ENCODE data around the gene PCDHA8. TPM values are rescaled to one million over a fixed set of nuclear protein-coding genes. Genes with fewer than 3 reads are reported as not detected.
"Not testable (repeated sequence)": the region's sequence is repeated elsewhere in the genome, so short reads cannot be mapped to it uniquely, and the experiment has no call there.

The PCDHA8 gene, protein sequence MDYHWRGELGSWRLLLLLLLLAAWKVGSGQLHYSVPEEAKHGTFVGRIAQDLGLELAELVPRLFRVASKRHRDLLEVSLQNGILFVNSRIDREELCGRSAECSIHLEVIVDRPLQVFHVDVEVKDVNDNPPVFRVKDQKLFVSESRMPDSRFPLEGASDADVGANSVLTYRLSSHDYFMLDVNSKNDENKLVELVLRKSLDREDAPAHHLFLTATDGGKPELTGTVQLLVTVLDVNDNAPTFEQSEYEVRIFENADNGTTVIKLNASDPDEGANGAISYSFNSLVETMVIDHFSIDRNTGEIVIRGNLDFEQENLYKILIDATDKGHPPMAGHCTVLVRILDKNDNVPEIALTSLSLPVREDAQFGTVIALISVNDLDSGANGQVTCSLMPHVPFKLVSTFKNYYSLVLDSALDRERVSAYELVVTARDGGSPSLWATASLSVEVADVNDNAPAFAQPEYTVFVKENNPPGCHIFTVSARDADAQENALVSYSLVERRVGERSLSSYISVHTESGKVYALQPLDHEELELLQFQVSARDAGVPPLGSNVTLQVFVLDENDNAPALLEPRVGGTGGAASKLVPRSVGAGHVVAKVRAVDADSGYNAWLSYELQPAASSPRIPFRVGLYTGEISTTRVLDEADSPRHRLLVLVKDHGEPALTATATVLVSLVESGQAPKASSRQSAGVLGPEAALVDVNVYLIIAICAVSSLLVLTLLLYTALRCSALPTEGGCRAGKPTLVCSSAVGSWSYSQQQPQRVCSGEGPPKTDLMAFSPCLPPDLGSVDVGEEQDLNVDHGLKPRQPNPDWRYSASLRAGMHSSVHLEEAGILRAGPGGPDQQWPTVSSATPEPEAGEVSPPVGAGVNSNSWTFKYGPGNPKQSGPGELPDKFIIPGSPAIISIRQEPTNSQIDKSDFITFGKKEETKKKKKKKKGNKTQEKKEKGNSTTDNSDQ
- total RNA-seq = 0.52 TPM

DNA sequence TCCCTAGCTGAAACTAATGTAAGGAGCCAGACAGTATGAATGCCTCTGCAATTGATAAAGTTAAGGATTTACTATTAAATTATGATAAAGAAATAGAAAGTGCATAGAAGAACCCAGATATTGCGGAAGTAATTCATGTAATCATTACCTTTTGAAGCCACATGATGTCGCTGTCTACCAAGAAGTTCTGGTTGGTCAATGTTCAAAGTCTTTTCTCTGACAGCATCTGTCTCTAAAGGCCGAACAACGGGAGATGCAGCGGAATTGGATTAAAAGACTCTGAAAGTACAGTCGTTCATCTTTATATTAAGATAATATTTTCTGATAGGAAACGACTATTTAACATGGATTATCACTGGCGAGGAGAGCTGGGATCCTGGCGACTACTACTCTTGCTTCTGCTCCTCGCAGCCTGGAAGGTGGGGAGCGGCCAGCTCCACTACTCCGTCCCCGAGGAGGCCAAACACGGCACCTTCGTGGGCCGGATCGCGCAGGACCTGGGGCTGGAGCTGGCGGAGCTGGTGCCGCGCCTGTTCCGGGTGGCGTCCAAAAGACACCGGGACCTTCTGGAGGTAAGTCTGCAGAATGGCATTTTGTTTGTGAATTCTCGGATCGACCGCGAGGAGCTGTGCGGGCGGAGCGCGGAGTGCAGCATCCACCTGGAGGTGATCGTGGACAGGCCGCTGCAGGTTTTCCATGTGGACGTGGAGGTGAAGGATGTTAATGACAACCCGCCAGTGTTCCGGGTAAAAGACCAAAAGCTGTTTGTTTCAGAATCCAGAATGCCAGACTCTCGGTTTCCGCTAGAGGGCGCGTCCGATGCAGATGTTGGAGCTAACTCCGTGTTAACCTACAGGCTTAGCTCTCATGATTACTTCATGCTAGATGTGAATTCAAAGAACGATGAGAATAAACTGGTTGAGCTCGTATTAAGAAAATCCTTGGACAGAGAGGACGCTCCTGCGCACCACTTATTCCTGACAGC lies at the start of gene PCDHA8:
Gene PCDHA8, plus strand, starts transcription at position 210 of the 985 bp plus-strand sequence. Its CDS starts 135 bp downstream, at position 345.
- H3K4me3 ChIP-seq (ENCODE audit: low read length in 3 of 3) = no peak within 1 kb of the TSS
- H3K9me3 ChIP-seq (ENCODE audit: control insufficient read depth in 3 of 3, low read length in 3 of 3) = peaks cover 2 to 15% (median 3%) of the 10 kb centered on the region in 3 donors
- no peaks in the 10 kb centered on the region for H3K36me3 ChIP-seq (ENCODE audit: control insufficient read depth in 3 of 3, insufficient read depth in 3 of 3, low read length in 3 of 3)
- no peak within 1 kb of the TSS for H3K27ac ChIP-seq (ENCODE audit: low read depth, low read length)
- no peak within 1 kb of the TSS for H3K9ac ChIP-seq (ENCODE audit: low read depth in 1 of 3, low read length in 3 of 3)
- peaks cover 0 to 2% (median 0%) of the 10 kb centered on the region in 3 donors for H3K27me3 ChIP-seq (ENCODE audit: control insufficient read depth in 3 of 3, insufficient read depth in 3 of 3, low read length in 3 of 3)
- no peaks in the 10 kb centered on the region for H3K4me1 ChIP-seq (ENCODE audit: control insufficient read depth in 3 of 3, insufficient read depth in 3 of 3, low read length in 3 of 3)

DNA sequence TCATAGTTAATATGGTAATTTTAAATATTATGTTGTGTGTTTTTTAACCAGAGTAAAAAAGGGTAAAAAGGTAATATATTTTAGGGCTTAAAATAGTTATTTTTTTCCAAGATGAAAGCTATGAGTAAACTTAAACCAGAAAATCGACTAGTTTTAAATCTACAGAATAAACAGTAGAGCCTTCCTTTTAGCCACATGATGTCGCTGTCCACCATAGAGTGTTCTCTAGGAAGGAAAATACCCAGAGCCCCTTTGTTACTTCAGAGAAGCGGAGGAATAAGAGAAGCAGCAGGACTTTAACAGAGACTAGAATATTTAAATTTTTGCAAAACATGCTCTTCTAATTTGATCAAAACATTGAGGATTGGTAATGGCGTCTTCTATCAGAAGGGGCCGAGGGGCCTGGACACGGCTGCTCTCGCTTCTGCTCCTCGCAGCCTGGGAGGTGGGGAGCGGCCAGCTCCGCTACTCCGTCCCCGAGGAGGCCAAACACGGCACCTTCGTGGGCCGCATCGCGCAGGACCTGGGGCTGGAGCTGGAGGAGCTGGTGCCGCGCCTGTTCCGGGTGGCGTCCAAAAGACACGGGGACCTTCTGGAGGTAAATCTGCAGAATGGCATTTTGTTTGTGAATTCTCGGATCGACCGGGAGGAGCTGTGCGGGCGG lies 46.3 kb upstream of the PCDHA8 start, which contains the start of gene PCDHA2:
Gene PCDHA2, plus strand, starts transcription at position 258 of the 664 bp plus-strand sequence.
- H3K36me3 ChIP-seq (ENCODE audit: control insufficient read depth in 3 of 3, insufficient read depth in 3 of 3, low read length in 3 of 3) = no peaks in the 10 kb centered on the region
- H3K9me3 ChIP-seq (ENCODE audit: control insufficient read depth in 3 of 3, low read length in 3 of 3) = peaks cover 3 to 16% (median 15%) of the 10 kb centered on the region in 3 donors
- H3K27ac ChIP-seq (ENCODE audit: low read depth, low read length) = no peak within 1 kb of the TSS
- no peaks in the 10 kb centered on the region for H3K4me1 ChIP-seq (ENCODE audit: control insufficient read depth in 3 of 3, insufficient read depth in 3 of 3, low read length in 3 of 3)
- no peak within 1 kb of the TSS for H3K4me3 ChIP-seq (ENCODE audit: low read length in 3 of 3)
- peaks cover 0 to 5% (median 0%) of the 10 kb centered on the region in 3 donors for H3K27me3 ChIP-seq (ENCODE audit: control insufficient read depth in 3 of 3, insufficient read depth in 3 of 3, low read length in 3 of 3)
- no peak within 1 kb of the TSS for H3K9ac ChIP-seq (ENCODE audit: low read depth in 1 of 3, low read length in 3 of 3)

DNA sequence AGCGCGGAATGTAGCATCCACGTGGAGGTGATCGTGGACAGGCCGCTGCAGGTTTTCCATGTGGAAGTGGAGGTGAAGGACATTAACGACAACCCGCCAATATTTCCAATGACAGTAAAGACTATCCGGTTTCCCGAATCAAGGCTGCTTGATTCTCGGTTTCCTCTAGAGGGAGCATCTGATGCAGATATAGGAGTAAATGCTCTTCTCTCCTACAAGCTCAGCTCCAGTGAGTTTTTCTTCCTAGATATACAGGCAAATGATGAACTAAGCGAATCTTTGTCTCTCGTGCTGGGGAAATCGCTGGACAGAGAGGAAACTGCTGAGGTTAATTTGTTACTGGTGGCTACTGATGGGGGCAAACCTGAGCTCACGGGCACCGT lies 45.7 kb upstream of the PCDHA8 start:
- Histone ChIP-seq H3K9me3 (ENCODE audit: control insufficient read depth in 3 of 3, low read length in 3 of 3) (peaks cover 3 to 16% (median 15%) of the 10 kb centered on the region in 3 donors), H3K4me1 (ENCODE audit: control insufficient read depth in 3 of 3, insufficient read depth in 3 of 3, low read length in 3 of 3) (no peaks in the 10 kb centered on the region), H3K4me3 (ENCODE audit: low read length in 3 of 3) (no peak overlapping the region), H3K9ac (ENCODE audit: low read depth in 1 of 3, low read length in 3 of 3) (no peak overlapping the region), H3K27me3 (ENCODE audit: control insufficient read depth in 3 of 3, insufficient read depth in 3 of 3, low read length in 3 of 3) (peaks cover 0 to 5% (median 0%) of the 10 kb centered on the region in 3 donors), H3K36me3 (ENCODE audit: control insufficient read depth in 3 of 3, insufficient read depth in 3 of 3, low read length in 3 of 3) (no peaks in the 10 kb centered on the region), H3K27ac (ENCODE audit: low read depth, low read length) (no peak overlapping the region)

DNA sequence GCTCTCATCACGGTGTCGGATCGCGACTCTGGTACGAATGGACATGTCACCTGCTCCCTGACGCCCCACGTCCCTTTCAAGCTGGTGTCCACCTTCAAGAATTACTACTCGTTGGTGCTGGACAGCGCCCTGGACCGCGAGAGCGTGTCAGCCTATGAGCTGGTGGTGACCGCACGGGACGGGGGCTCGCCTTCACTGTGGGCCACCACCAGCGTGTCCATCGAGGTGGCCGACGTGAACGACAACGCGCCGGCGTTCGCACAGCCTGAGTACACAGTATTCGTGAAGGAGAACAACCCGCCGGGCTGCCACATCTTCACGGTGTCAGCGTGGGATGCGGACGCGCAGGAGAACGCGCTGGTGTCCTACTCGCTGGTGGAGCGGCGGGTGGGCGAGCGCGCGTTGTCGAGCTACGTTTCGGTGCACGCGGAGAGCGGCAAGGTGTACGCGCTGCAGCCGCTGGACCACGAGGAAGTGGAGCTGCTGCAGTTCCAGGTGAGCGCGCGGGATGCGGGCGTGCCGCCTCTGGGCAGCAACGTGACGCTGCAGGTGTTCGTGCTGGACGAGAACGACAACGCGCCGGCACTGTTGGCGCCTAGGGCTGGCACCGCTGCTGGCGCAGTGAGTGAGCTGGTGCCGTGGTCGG lies 44.8 kb upstream of the PCDHA8 start:
- H3K27me3 ChIP-seq (ENCODE audit: control insufficient read depth in 3 of 3, insufficient read depth in 3 of 3, low read length in 3 of 3) = not testable (repeated sequence)

DNA sequence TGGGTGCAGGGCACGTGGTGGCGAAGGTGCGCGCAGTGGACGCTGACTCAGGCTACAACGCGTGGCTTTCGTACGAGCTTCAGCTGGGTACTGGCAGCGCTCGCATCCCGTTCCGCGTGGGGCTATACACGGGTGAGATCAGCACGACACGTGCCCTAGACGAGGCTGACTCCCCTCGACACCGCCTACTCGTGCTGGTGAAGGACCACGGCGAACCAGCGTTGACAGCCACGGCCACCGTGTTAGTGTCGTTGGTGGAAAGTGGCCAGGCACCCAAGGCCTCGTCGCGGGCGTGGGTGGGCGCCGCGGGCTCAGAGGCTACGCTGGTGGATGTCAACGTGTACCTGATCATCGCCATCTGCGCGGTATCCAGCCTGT lies 44.3 kb upstream of the PCDHA8 start:
- Histone ChIP-seq H3K9ac (ENCODE audit: low read depth in 1 of 3, low read length in 3 of 3) (no peak overlapping the region), H3K36me3 (ENCODE audit: control insufficient read depth in 3 of 3, insufficient read depth in 3 of 3, low read length in 3 of 3) (no peaks in the 10 kb centered on the region), H3K27ac (ENCODE audit: low read depth, low read length) (no peak overlapping the region), H3K9me3 (ENCODE audit: control insufficient read depth in 3 of 3, low read length in 3 of 3) (peaks cover 3 to 18% (median 16%) of the 10 kb centered on the region in 3 donors), H3K4me3 (ENCODE audit: low read length in 3 of 3) (peak overlapping the region in 1 of 3 donors; percentile 6), H3K4me1 (ENCODE audit: control insufficient read depth in 3 of 3, insufficient read depth in 3 of 3, low read length in 3 of 3) (no peaks in the 10 kb centered on the region), H3K27me3 (ENCODE audit: control insufficient read depth in 3 of 3, insufficient read depth in 3 of 3, low read length in 3 of 3) (peaks cover 0 to 8% (median 0%) of the 10 kb centered on the region in 3 donors)

More for the DNA sequence above, 44.8 kb upstream of the PCDHA8 start:
- not testable (repeated sequence) for H3K9ac ChIP-seq (ENCODE audit: low read depth in 1 of 3, low read length in 3 of 3); H3K4me1 ChIP-seq (ENCODE audit: control insufficient read depth in 3 of 3, insufficient read depth in 3 of 3, low read length in 3 of 3); H3K27ac ChIP-seq (ENCODE audit: low read depth, low read length); H3K36me3 ChIP-seq (ENCODE audit: control insufficient read depth in 3 of 3, insufficient read depth in 3 of 3, low read length in 3 of 3); H3K4me3 ChIP-seq (ENCODE audit: low read length in 3 of 3)
- H3K9me3 ChIP-seq (ENCODE audit: control insufficient read depth in 3 of 3, low read length in 3 of 3) = peaks cover 3 to 18% (median 15%) of the 10 kb centered on the region in 3 donors

DNA sequence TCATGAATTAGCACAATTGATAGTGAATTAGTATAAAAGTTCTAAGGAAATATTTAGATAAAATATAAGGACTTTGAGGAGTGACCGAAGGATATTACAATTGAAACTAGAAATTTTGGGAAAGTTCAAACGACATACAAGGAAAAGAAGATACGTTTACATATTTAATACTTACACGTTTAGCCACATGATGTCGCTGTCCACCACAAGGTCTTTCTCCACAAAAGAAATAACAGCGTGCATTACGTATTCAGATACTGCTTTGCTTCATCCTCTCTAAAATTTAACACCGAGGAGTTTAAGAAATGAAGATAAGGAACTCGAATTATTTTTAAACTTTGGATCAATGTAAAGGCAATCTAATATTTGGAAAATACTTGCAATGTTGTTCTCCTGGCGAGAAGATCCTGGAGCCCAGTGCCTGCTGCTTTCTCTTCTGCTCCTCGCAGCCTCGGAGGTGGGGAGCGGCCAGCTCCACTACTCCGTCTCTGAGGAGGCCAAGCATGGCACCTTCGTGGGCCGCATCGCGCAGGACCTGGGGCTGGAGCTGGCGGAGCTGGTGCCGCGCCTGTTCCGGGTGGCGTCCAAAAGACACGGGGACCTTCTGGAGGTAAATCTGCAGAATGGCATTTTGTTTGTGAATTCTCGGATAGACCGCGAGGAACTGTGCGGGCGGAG lies 40.0 kb upstream of the PCDHA8 start, which contains the start of gene PCDHA3:
Gene PCDHA3, plus strand, starts transcription at position 242 of the 678 bp plus-strand sequence.
- H3K4me3 ChIP-seq (ENCODE audit: low read length in 3 of 3) = peak within 1 kb of the TSS in 1 of 3 donors; percentile 15

DNA sequence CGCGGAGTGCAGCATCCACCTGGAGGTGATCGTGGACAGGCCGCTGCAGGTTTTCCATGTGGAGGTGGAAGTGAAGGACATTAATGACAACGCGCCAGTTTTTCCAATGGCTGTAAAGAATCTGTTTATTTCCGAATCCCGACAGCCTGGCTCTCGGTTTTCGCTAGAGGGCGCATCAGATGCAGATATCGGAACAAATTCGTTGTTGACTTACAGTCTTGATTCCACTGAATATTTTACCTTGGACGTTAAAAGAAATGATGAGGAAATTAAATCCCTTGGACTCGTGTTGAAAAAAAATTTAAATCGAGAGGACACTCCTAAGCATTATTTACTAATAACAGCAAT lies 39.5 kb upstream of the PCDHA8 start:
- Histone ChIP-seq H3K36me3 (ENCODE audit: control insufficient read depth in 3 of 3, insufficient read depth in 3 of 3, low read length in 3 of 3) (no peaks in the 10 kb centered on the region), H3K4me3 (ENCODE audit: low read length in 3 of 3) (peak overlapping the region in 1 of 3 donors; percentile 15), H3K4me1 (ENCODE audit: control insufficient read depth in 3 of 3, insufficient read depth in 3 of 3, low read length in 3 of 3) (no peaks in the 10 kb centered on the region), H3K27me3 (ENCODE audit: control insufficient read depth in 3 of 3, insufficient read depth in 3 of 3, low read length in 3 of 3) (peaks cover 0 to 15% (median 0%) of the 10 kb centered on the region in 3 donors), H3K9ac (ENCODE audit: low read depth in 1 of 3, low read length in 3 of 3) (no peak overlapping the region), H3K9me3 (ENCODE audit: control insufficient read depth in 3 of 3, low read length in 3 of 3) (peaks cover 8 to 22% (median 9%) of the 10 kb centered on the region in 3 donors), H3K27ac (ENCODE audit: low read depth, low read length) (no peak overlapping the region)

More for the DNA sequence above, 40.0 kb upstream of the PCDHA8 start, which contains the start of gene PCDHA3:
- Histone ChIP-seq H3K9me3 (ENCODE audit: control insufficient read depth in 3 of 3, low read length in 3 of 3) (peaks cover 8 to 24% (median 9%) of the 10 kb centered on the region in 3 donors), H3K9ac (ENCODE audit: low read depth in 1 of 3, low read length in 3 of 3) (no peak within 1 kb of the TSS), H3K27me3 (ENCODE audit: control insufficient read depth in 3 of 3, insufficient read depth in 3 of 3, low read length in 3 of 3) (peaks cover 0 to 15% (median 0%) of the 10 kb centered on the region in 3 donors), H3K4me1 (ENCODE audit: control insufficient read depth in 3 of 3, insufficient read depth in 3 of 3, low read length in 3 of 3) (no peaks in the 10 kb centered on the region), H3K36me3 (ENCODE audit: control insufficient read depth in 3 of 3, insufficient read depth in 3 of 3, low read length in 3 of 3) (no peaks in the 10 kb centered on the region), H3K27ac (ENCODE audit: low read depth, low read length) (no peak within 1 kb of the TSS)

DNA sequence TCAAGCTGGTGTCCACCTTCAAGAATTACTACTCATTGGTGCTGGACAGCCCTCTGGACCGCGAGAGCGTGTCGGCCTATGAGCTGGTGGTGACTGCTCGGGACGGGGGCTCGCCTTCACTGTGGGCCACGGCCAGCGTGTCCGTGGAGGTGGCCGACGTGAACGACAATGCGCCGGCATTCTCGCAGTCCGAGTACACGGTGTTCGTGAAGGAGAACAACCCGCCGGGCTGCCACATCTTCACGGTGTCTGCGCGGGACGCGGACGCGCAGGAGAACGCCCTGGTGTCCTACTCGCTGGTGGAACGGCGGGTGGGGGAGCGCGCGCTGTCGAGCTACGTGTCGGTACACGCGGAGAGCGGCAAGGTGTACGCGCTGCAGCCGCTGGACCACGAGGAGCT lies 38.6 kb upstream of the PCDHA8 start:
- H3K9ac ChIP-seq (ENCODE audit: low read depth in 1 of 3, low read length in 3 of 3); H3K36me3 ChIP-seq (ENCODE audit: control insufficient read depth in 3 of 3, insufficient read depth in 3 of 3, low read length in 3 of 3); H3K27me3 ChIP-seq (ENCODE audit: control insufficient read depth in 3 of 3, insufficient read depth in 3 of 3, low read length in 3 of 3); H3K27ac ChIP-seq (ENCODE audit: low read depth, low read length); H3K4me1 ChIP-seq (ENCODE audit: control insufficient read depth in 3 of 3, insufficient read depth in 3 of 3, low read length in 3 of 3): not testable (repeated sequence)
- Histone ChIP-seq H3K4me3 (ENCODE audit: low read length in 3 of 3) (peak overlapping the region in 1 of 3 donors; percentile 13), H3K9me3 (ENCODE audit: control insufficient read depth in 3 of 3, low read length in 3 of 3) (peaks cover 9 to 20% (median 12%) of the 10 kb centered on the region in 3 donors)

Data from skeletal muscle tissue (tissue), 4 donors.